Bone marrow (tissue), 2 donors: ENCODE results near the gene KRT33B.
"Not testable (repeated sequence)": the region's sequence is repeated elsewhere in the genome, so short reads cannot be mapped to it uniquely, and the experiment has no call there.

Source experiments
- DNase-seq, 2 donors: peaks; one replicate each; lab custom pipeline; 2025; lab: John Stamatoyannopoulos, UW

Gene KRT33B

GRCh38 chr17:41393826-41394225, 24.2 kb upstream of the KRT33B start:
- DNase-seq: no peak

GRCh38 chr17:41393294-41393693, 23.7 kb upstream of the KRT33B start:
- no peak for DNase-seq

GRCh38 chr17:41392278-41392677, 22.7 kb upstream of the KRT33B start:
- DNase-seq: no peak

- no peak for DNase-seq
Measured at GRCh38 chr17:41391535-41391934, 21.9 kb upstream of the KRT33B start.

- DNase-seq: no peak
Measured at GRCh38 chr17:41390411-41390938, 20.9 kb upstream of the KRT33B start.

- no peak for DNase-seq
Measured at GRCh38 chr17:41387670-41388069, 18.1 kb upstream of the KRT33B start.

GRCh38 chr17:41386227-41386626, 16.6 kb upstream of the KRT33B start:
- DNase-seq: no peak

- no peak for DNase-seq
Measured at GRCh38 chr17:41383690-41384089, 14.1 kb upstream of the KRT33B start.

GRCh38 chr17:41382394-41382793, 12.8 kb upstream of the KRT33B start:
- no peak for DNase-seq

GRCh38 chr17:41381943-41382342, 12.3 kb upstream of the KRT33B start, which contains the start of gene KRT34:
TSS of gene KRT34 (minus strand) at chr17:41382306. CDS start at chr17:41382246, 60 bp downstream.
- not testable (repeated sequence) for DNase-seq

GRCh38 chr17:41380091-41380490, 10.5 kb upstream of the KRT33B start:
- DNase-seq: not testable (repeated sequence)

GRCh38 chr17:41377546-41377945, 7.9 kb upstream of the KRT33B start:
- DNase-seq: no peak

GRCh38 chr17:41369023-41369422, 590 bp downstream of the KRT33B start:
- no peak for DNase-seq

- no peak for DNase-seq
Measured at GRCh38 chr17:41367426-41368075, 2.1 kb downstream of the KRT33B start.

- no peak for DNase-seq
Measured at GRCh38 chr17:41366070-41366469, 3.5 kb downstream of the KRT33B start.

- DNase-seq: no peak
Measured at GRCh38 chr17:41363881-41364280, 5.7 kb downstream of the KRT33B start.

- no peak for DNase-seq
Measured at GRCh38 chr17:41360296-41360995, 9.2 kb downstream of the KRT33B start.

- DNase-seq: no peak
Measured at GRCh38 chr17:41354536-41354935, 15.1 kb downstream of the KRT33B start.

- DNase-seq: no peak
Measured at GRCh38 chr17:41352597-41353366, 16.8 kb downstream of the KRT33B start.

- no peak for DNase-seq
Measured at GRCh38 chr17:41351177-41351576, 18.4 kb downstream of the KRT33B start.

- DNase-seq: not testable (repeated sequence)
Measured at GRCh38 chr17:41350381-41350878, 19.2 kb downstream of the KRT33B start, which contains the start of gene KRT33A. TSS of gene KRT33A (minus strand) at chr17:41350828. CDS start at chr17:41350767, 61 bp downstream.
